Heart left ventricle (tissue), 16 donors: ENCODE results near the gene EML6. TPM values are rescaled to one million over a fixed set of nuclear protein-coding genes. Genes with fewer than 3 reads are reported as not detected.

Source experiments
- ATAC-seq, 4 donors: fragments of 200-7000 bp; cut with Tn5 transposase; one replicate each; pipeline ENCODE4 v1.9.1; 2020 to 2022; ENCODE audit warnings: moderate library complexity in 4 of 4, mild to moderate bottlenecking in 3 of 4, moderate number of reproducible peaks in 1 of 4
- DNase-seq, 5 donors: peaks; one replicate each; pipeline ENCODE4 v3.0.0-alpha.2; 2020
- H3K27ac ChIP-seq, 12 donors: fragments of 200-600 bp; sonication (generic) in 4 of 12; one replicate each; pipeline versions ENCODE4 v1.5.0 to v1.8.0; 2016 to 2022; ENCODE audit warnings: mild to moderate bottlenecking in 2 of 12
- H3K27me3 ChIP-seq, 9 donors: fragments of 200-600 bp; sonication (generic) in 2 of 9; one replicate each; pipeline versions ENCODE4 v1.5.1 to v1.8.0; 2016 to 2022; ENCODE audit warnings: mild to moderate bottlenecking in 3 of 9
- H3K36me3 ChIP-seq, 9 donors: fragments of 200-600 bp; sonication (generic) in 2 of 9; one replicate each; pipeline versions ENCODE4 v1.5.0 to v1.8.0; 2018 to 2022; ENCODE audit warnings: mild to moderate bottlenecking in 2 of 9
- H3K4me1 ChIP-seq, 12 donors: fragments of 200-600 bp; sonication (generic) in 4 of 12; one replicate each; pipeline versions ENCODE4 v1.5.0 to v1.8.0; 2016 to 2022; ENCODE audit warnings: mild to moderate bottlenecking in 3 of 12
- H3K4me3 ChIP-seq, 12 donors: fragments of 200-600 bp; sonication (generic) in 4 of 12; one replicate each; pipeline versions ENCODE4 v1.5.0 to v1.8.0; 2017 to 2022; ENCODE audit warnings: mild to moderate bottlenecking in 9 of 12, moderate library complexity in 4 of 12
- H3K9me3 ChIP-seq, 12 donors: fragments of 200-600 bp; sonication (generic) in 4 of 12; one replicate each; pipeline versions ENCODE4 v1.5.0 to v1.8.0; 2016 to 2022; ENCODE audit warnings: mild to moderate bottlenecking in 1 of 12
- CTCF ChIP-seq, 12 donors: fragments of 200-600 bp; sonication (generic) in 4 of 12; IDR thresholded peaks; one replicate each; pipeline versions ENCODE4 v1.5.0 to v1.8.0; 2018 to 2022; ENCODE audit warnings: antibody characterized with exemption in 12 of 12, mild to moderate bottlenecking in 5 of 12
- POLR2A ChIP-seq, 2 donors: fragments of 450-650 bp; IDR thresholded peaks; one replicate each; pipeline ENCODE4 v1.6.1; 2017; ENCODE audit warnings: antibody characterized with exemption in 2 of 2, mild to moderate bottlenecking in 2 of 2, moderate library complexity in 2 of 2
- WGBS, 4 donors: extraction: QIAGEN DNeasy Blood & Tissue Kit in 2 of 4; methylation state at CpG; one replicate each; pipeline versions ENCODE4 v1.1.5 to v1.1.7; 2013 to 2018; 5-methylcytosine and 5-hydroxymethylcytosine counted together
- intact Hi-C, 10 donors: fragments of 100-400 bp; cut with DNase I; formaldehyde crosslinking; loops; one replicate each; pipeline versions ENCODE4 v1.11.1 to v1.14.2; 2022
- polyA plus RNA-seq, 2 donors: library from polyadenylated mRNA; stranded (reverse); fragments of 200-250 nt; gene quantifications; one replicate each; pipeline ENCODE4 v1.2.3, GENCODE V29; 2013
- total RNA-seq, 9 donors: library from RNA; depleted of rRNA in 2 of 9; stranded (reverse); fragments of >200 nt in 2 of 9; fragmentation: NEBNext Ultra II Directional in 3 of 9; extraction: Animal tissue kit (Norgen Biotek cat#: 25700) in 3 of 9; gene quantifications; one replicate each; pipeline versions ENCODE4 v1.1.0 to v1.2.4, GENCODE V29; 2016 to 2023
- donor health status: ischemic (EF 13 %, LVEDD 7.1; RV severe dilation, severe dysfunction).
- donor health status: healthy with polysubstance abuse.
- donor health status: DM: no; HTN: yes; CAD: no.
- donor health status: DM: no; HTN: no; CAD: no.
- donor health status: ischemic (EF 25% LVEDD 6.9; RV normal size, moderate dysfunction).
- donor health status: ischemic (EF 25% LVEDD 5.7; RV mildly dilated, moderate dysfunction).
- donor health status: healthy.
- donor health status: DM: yes; HTN: yes; CAD: no.
- donor health status: ischemic (EF 35%, LVEDD 5.7; RV mildly dilated, moderate dysfunction).
- donor health status: nonischemic (EF 11% LVEDD 7.7; RV severe dilation, severe dysfunction).
- donor health status: DM: yes; HTN: yes; CAD: no.
- donor health status: PGD.
- donor health status: ischemic (EF 29% LVEDD 5.4; RV normal size, mild dysfunction).
- donor health status: nonischemic (EF 23%, LVEDD 6.1; RV moderate dilation, normal function).

Gene EML6
- total and polyA plus RNA-seq, 11 donors, result 0.08 to 1.2 (median 0.58) TPM

DNA sequence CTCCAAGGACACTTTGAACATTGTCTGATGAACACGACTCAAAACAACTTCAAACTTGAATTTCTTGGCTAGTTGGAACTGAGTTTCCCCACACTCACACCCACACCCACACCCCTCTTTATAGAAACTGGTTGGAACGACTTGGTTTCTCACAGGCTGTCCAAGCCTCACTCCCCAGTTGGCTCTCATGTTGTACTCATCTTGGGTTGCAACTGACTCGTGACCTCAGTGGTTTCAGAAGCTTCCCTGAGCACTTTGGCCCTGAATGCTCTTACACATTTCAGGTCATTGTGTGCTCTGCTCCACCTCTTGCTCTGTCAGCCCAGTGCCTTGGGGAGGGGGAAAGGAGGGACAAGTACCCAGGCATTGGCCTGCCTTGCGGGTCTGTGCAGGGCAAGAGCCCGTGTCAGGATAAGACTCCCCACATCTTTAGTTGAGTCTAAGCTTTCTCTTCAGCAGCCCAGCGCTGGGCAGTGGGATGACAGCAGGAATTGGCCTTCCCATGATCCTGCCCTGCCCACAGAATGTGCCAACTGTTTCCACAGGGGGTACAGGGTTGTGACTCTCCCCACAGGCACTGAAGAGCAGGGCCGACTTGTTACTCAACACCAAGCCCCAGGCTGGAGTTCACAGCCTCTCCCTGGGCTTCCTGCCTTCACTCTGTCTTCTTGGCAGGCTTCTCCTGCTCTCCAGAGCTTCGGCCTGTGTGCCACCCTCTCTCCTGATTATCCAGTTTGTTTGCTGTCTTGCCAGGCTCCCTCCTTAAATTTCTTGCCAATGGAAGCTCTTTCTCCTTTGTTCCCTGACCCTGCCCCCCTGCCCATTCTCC lies 222.1 kb downstream of the EML6 start:
- Histone ChIP-seq H3K4me1 (peaks cover 0 to 14% (median 0%) of the 10 kb centered on the region in 12 donors), H3K4me3 (peak overlapping the region in 1 of 12 donors; percentile 3), H3K9me3 (no peaks in the 10 kb centered on the region), H3K27ac (peak overlapping the region in 1 of 12 donors; percentile 43), H3K36me3 (no peaks in the 10 kb centered on the region), H3K27me3 (peaks cover 0 to 6% (median 0%) of the 10 kb centered on the region in 9 donors)
- TF ChIP-seq POLR2A (IDR thresholded peaks at IDR 0.05) (no peak), CTCF (IDR thresholded peaks at IDR 0.05) (no peak)
- 59 to 66% (median 63%) methylated on average over 8 of the region's 8 CpGs for WGBS, 4 donors
- intact Hi-C loops, result no loop called here
- DNase-seq, result peak in 2 of 5 donors; percentile 48 to 49
- peak; percentile 62 to 89 (median 70) for ATAC-seq

DNA sequence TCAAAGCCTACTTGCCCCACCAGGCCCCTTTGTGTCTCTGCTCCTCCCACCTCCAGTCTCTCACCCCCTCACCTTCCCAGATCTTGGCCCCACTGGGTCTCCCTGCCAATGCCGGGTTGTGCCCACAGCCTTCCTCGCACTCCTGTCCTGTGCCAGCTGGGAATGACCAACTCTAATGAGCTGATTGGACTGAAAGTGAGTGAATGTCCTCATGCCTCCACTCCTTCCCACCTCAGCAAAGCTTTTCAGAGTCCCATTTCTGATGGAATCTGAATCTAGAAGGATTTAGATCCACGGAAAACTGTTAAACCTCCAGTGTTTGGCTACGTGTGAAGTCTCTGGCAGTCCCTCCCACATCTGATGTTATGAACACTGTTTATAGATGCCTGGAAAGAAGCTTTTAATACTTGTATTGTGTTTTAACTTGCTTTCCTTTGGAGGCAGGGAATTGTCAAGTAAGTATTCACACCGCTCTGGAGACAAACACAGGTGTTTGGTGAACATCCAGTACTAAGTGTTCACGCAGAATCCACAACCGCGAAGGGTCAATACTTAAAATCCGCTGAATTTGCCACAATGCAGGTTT lies 222.9 kb downstream of the EML6 start:
- ATAC-seq (peak in 2 of 4 donors; percentile 8 to 10), DNase-seq (no peak)
- Histone ChIP-seq H3K27me3 (peaks cover 0 to 6% (median 0%) of the 10 kb centered on the region in 9 donors), H3K27ac (no peak overlapping the region), H3K9me3 (no peaks in the 10 kb centered on the region), H3K4me1 (peaks cover 0 to 14% (median 0%) of the 10 kb centered on the region in 12 donors), H3K4me3 (no peak overlapping the region), H3K36me3 (no peaks in the 10 kb centered on the region)
- 90 to 92% (median 91%) methylated on average over 9 of the region's 9 CpGs for WGBS, 4 donors
- TF ChIP-seq CTCF (IDR thresholded peaks at IDR 0.05), result no peak
- no peak for TF ChIP-seq POLR2A (IDR thresholded peaks at IDR 0.05)
- intact Hi-C loops, result no loop called here

DNA sequence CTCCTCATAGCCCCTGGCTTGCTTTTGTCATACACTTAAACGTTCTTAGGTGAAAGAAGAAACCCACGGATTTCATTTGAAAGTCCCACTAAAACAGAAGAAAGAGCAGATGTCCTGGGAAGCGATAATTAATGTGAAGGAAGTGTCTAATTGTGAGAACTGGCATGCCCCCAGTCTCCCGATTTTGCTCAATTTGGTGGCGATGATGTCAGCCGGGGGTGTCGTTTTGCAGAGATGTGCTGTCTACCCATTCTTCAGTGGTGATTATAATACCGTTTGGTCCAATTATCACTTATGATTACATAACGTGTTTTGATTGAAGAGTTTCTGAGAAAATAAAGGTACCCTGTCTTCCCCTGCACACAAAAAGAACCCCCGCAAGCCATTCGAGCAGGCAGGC lies 223.7 kb downstream of the EML6 start:
- no peak for ATAC-seq
- WGBS, 4 donors, result 74 to 78% (median 75%) methylated on average over 11 of the region's 11 CpGs
- DNase-seq, result no peak
- Histone ChIP-seq H3K4me1 (peaks cover 0 to 14% (median 0%) of the 10 kb centered on the region in 12 donors), H3K9me3 (no peaks in the 10 kb centered on the region), H3K36me3 (no peaks in the 10 kb centered on the region), H3K27me3 (peaks cover 0 to 6% (median 0%) of the 10 kb centered on the region in 9 donors), H3K4me3 (no peak overlapping the region), H3K27ac (no peak overlapping the region)
- intact Hi-C loops, result no loop called here
- TF ChIP-seq POLR2A (IDR thresholded peaks at IDR 0.05), result no peak
- TF ChIP-seq CTCF (IDR thresholded peaks at IDR 0.05), result no peak

DNA sequence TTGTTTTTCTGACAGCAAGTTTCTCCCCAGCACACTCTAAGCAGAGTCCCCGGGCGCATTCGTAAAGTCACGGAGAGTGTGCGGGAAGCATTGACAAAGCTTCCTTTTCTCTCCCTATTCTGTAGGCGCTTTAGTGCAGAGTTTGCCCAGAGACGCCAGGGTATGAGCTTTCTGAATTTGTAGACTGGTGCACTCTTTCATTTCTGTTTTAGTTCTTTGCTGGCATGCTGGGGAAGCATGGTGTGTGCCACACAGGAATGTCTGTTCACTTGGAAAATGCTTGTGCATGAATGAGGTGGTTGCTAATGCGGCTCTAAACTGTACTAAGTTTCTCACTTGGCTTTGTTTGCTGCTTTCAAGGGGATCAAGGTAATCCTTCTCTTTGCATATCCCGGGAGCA lies 224.2 kb downstream of the EML6 start:
- peaks cover 0 to 14% (median 0%) of the 10 kb centered on the region in 12 donors for H3K4me1 ChIP-seq
- DNase-seq (no peak), ATAC-seq (no peak)
- 77 to 86% (median 80%) methylated on average over 9 of the region's 9 CpGs for WGBS, 4 donors
- H3K36me3 ChIP-seq, result no peaks in the 10 kb centered on the region
- H3K4me3 ChIP-seq, result no peak overlapping the region
- intact Hi-C loops, result no loop called here
- peaks cover 0 to 6% (median 0%) of the 10 kb centered on the region in 9 donors for H3K27me3 ChIP-seq
- no peak for TF ChIP-seq CTCF (IDR thresholded peaks at IDR 0.05)
- TF ChIP-seq POLR2A (IDR thresholded peaks at IDR 0.05), result no peak
- no peak overlapping the region for H3K27ac ChIP-seq
- no peaks in the 10 kb centered on the region for H3K9me3 ChIP-seq
